HTERT RPE-1 (cell line): ENCODE measurements around the gene TOB1.
"Not testable (repeated sequence)": the region's sequence is repeated elsewhere in the genome, so short reads cannot be mapped to it uniquely, and the experiment has no call there.

Experiments
- in situ Hi-C: fragments of 300-500 bp; cut with MboI; formaldehyde crosslinking; loops from 4 replicates; pipeline ENCODE4 v1.14.3; 2020; ENCODE audit warnings: low sequenced_read_pairs

The TOB1 gene

GRCh38 chr17:50871898-50872297, 5.7 kb upstream of the TOB1 start:
- in situ Hi-C loops: no loop called here

GRCh38 chr17:50871364-50871763, 5.2 kb upstream of the TOB1 start:
- in situ Hi-C loops: no loop called here

- in situ Hi-C loops: no loop called here
Measured at GRCh38 chr17:50868602-50869001, 2.4 kb upstream of the TOB1 start.

GRCh38 chr17:50868140-50868438, 1.9 kb upstream of the TOB1 start:
- in situ Hi-C loops: no loop called here

- in situ Hi-C loops: no loop called here
Measured at GRCh38 chr17:50867363-50868139, 1.4 kb upstream of the TOB1 start.

GRCh38 chr17:50866950-50867362, 802 bp upstream of the TOB1 start:
- in situ Hi-C loops: no loop called here

GRCh38 chr17:50865868-50866260, 290 bp downstream of the TOB1 start:
- in situ Hi-C loops: no loop called here

- in situ Hi-C loops: no loop called here
Measured at GRCh38 chr17:50865060-50865867, 890 bp downstream of the TOB1 start.

GRCh38 chr17:50864747-50865059, 1.5 kb downstream of the TOB1 start:
- in situ Hi-C loops: no loop called here

GRCh38 chr17:50863931-50864330, 2.2 kb downstream of the TOB1 start:
- in situ Hi-C loops: no loop called here

GRCh38 chr17:50863221-50863843, 2.8 kb downstream of the TOB1 start:
- in situ Hi-C loops: no loop called here

- in situ Hi-C loops: no loop called here
Measured at GRCh38 chr17:50861822-50862528, 4.2 kb downstream of the TOB1 start.

GRCh38 chr17:50861334-50861676, 4.8 kb downstream of the TOB1 start:
- in situ Hi-C loops: no loop called here

- in situ Hi-C loops: not testable (repeated sequence)
Measured at GRCh38 chr17:50859727-50860126, 6.4 kb downstream of the TOB1 start.

GRCh38 chr17:50858486-50859225, 7.5 kb downstream of the TOB1 start:
- in situ Hi-C loops: no loop called here

GRCh38 chr17:50856431-50856830, 9.7 kb downstream of the TOB1 start:
- in situ Hi-C loops: no loop called here

- in situ Hi-C loops: no loop called here
Measured at GRCh38 chr17:50855708-50856330, 10.3 kb downstream of the TOB1 start.

- in situ Hi-C loops: no loop called here
Measured at GRCh38 chr17:50853781-50854180, 12.4 kb downstream of the TOB1 start.

GRCh38 chr17:50853015-50853615, 13.0 kb downstream of the TOB1 start:
- in situ Hi-C loops: no loop called here

GRCh38 chr17:50850640-50851039, 15.5 kb downstream of the TOB1 start:
- in situ Hi-C loops: no loop called here
